MM.1S (cell line): ENCODE results near the gene PPP1R37.

Experiments
- DNase-seq: peaks from one replicate; pipeline ENCODE4 v3.0.0-alpha.2; 2015
- H2AFZ ChIP-seq: fragments of 300-600 bp; sonication (generic); 2 replicates; pipeline ENCODE4 v1.6.0; 2016; ENCODE audit warnings: antibody characterized with exemption, low read length
- H3F3A ChIP-seq: fragments of 300-600 bp; sonication (generic); 2 replicates; pipeline ENCODE4 v1.6.1; 2016; ENCODE audit warnings: mild to moderate bottlenecking, antibody characterized with exemption, low read length, moderate library complexity, mixed read lengths; ENCODE audit not compliant: insufficient read depth
- H3K27ac ChIP-seq: fragments of 300-600 bp; sonication (generic); 2 replicates; pipeline ENCODE4 v1.5.1; 2016; ENCODE audit warnings: mild to moderate bottlenecking, low read length
- H3K27me3 ChIP-seq: fragments of 300-600 bp; sonication (generic); replicated peaks from 2 replicates; pipeline ENCODE4 v1.6.0; 2016; ENCODE audit warnings: low read length; ENCODE audit not compliant: insufficient read depth
- H3K36me3 ChIP-seq: fragments of 300-600 bp; sonication (generic); replicated peaks from 2 replicates; pipeline ENCODE4 v1.6.1; 2016; ENCODE audit warnings: mild to moderate bottlenecking, low read length, mixed read lengths; ENCODE audit not compliant: insufficient read depth
- H3K4me1 ChIP-seq: fragments of 300-600 bp; sonication (generic); 2 replicates; pipeline ENCODE4 v1.6.1; 2016; ENCODE audit warnings: low read length, mixed read lengths
- H3K4me2 ChIP-seq: fragments of 300-600 bp; sonication (generic); 2 replicates; pipeline ENCODE4 v1.6.0; 2016; ENCODE audit warnings: low read depth, low read length
- H3K4me3 ChIP-seq: fragments of 300-600 bp; sonication (generic); 2 replicates; pipeline ENCODE4 v1.5.1; 2016; ENCODE audit warnings: low read length, mixed read lengths
- H3K79me2 ChIP-seq: fragments of 300-600 bp; sonication (generic); 2 replicates; pipeline ENCODE4 v1.6.1; 2016; ENCODE audit warnings: mixed run types, low read length, mixed read lengths
- H3K9ac ChIP-seq: fragments of 300-600 bp; sonication (generic); 2 replicates; pipeline ENCODE4 v1.6.1; 2016; ENCODE audit warnings: low read length, mixed read lengths
- H3K9me2 ChIP-seq: fragments of 300-600 bp; sonication (generic); replicated peaks from 2 replicates; pipeline ENCODE4 v1.6.1; 2016; ENCODE audit warnings: mild to moderate bottlenecking, low read length, mixed read lengths; ENCODE audit not compliant: insufficient read depth
- H3K9me3 ChIP-seq: fragments of 300-600 bp; sonication (generic); replicated peaks from 2 replicates; pipeline ENCODE4 v1.6.1; 2016; ENCODE audit warnings: mild to moderate bottlenecking, low read length, mixed read lengths; ENCODE audit not compliant: insufficient read depth
- H4K20me1 ChIP-seq: fragments of 300-600 bp; sonication (generic); 2 replicates; pipeline ENCODE4 v1.6.1; 2016; ENCODE audit warnings: mild to moderate bottlenecking, low read length, moderate library complexity, mixed read lengths; ENCODE audit not compliant: insufficient read depth
- EZH2 ChIP-seq: fragments of 300-600 bp; sonication (generic); optimal IDR thresholded peaks from 2 replicates; pipeline ENCODE3; 2017; ENCODE audit warnings: low read depth, mild to moderate bottlenecking, antibody characterized with exemption, low read length, mixed read lengths
- EZH2phosphoT487 ChIP-seq: fragments of 300-600 bp; sonication (generic); IDR thresholded peaks from 2 replicates; pipeline ENCODE4 v1.6.1; 2018; ENCODE audit warnings: antibody characterized with exemption, low read length
- TF ChIP-seq, protein P1 (sequence below): fragments of 300-600 bp; sonication (generic); IDR thresholded peaks from 2 replicates; pipeline ENCODE4 v1.5.1; 2016; ENCODE audit warnings: antibody characterized with exemption, low read length, mixed read lengths

The PPP1R37 gene

DNA sequence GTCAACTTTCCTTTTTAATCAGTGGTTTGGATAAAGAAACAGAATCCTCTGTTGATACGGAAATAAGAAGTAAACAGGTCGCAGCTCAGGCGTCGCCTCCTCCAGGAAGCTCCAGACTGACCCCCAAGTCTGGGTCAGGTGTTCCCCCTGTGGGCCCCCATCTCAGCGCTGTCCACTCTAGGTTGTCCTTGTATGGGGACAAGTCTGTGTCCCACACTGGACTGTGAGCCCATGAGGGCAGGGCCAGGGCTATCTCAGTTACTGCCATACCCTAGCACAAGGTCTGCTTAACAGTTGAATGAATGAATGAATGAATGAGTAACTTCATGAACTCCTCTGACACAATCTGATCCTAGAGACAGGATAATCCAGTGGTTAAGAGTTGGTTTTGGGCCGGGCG, 46.6 kb upstream of the PPP1R37 start:
- Histone ChIP-seq H3K4me2 (peak overlapping the region; percentile 71), H3K4me1 (peaks cover 54% of the 10 kb centered on the region), H2AFZ (no peak overlapping the region), H3K27ac (peak overlapping the region; percentile 77), H3K36me3 (peaks cover 11% of the 10 kb centered on the region; the same call in 1 of the 2 replicates), H3K9ac (peak overlapping the region; percentile 36; the same call in 1 of the 2 replicates), H3K4me3 (peak overlapping the region; percentile 44), H4K20me1 (no peaks in the 10 kb centered on the region), H3K79me2 (peaks cover 89% of the 10 kb centered on the region), H3F3A (peaks cover 44% of the 10 kb centered on the region), H3K27me3 (no peaks in the 10 kb centered on the region), H3K9me2 (no peaks in the 10 kb centered on the region), H3K9me3 (no peaks in the 10 kb centered on the region)
- no peak for TF ChIP-seq EZH2
- DNase-seq, result no peak

DNA sequence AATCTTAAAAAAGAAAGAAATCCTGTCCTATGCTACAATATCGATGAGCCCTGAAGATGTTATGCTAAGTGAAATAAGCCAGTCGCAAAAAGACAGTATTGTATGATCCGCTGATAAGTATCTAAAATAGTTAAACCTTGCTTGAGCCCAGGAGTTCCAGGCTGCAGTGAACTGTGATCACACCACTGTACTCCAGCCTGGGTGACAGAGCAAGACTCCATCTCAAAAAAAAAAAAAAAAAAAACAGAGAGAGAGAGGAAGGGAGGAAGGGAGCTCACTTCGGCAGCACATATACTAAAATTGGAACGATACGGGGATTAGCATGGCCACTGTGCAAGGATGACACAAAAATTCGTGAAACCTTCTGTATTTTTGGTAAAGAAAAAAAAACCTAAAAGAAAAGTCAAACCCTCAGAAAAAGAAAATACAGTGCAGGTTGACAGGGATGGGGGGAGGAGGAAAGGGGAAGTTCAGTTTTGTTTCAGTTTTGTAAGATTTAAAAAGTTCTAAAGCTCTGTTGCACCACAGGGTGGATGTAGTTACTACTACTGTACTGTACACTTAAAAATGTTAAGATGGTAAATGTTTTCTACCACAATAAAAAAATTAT, 45.7 kb upstream of the PPP1R37 start:
- H3F3A ChIP-seq, result peaks cover 44% of the 10 kb centered on the region
- H4K20me1 ChIP-seq, result no peaks in the 10 kb centered on the region
- H3K4me3 ChIP-seq, result peak overlapping the region; percentile 44
- peak overlapping the region; percentile 71 for H3K4me2 ChIP-seq
- H3K27me3 ChIP-seq, result no peaks in the 10 kb centered on the region
- peak overlapping the region; percentile 36; the same call in 1 of the 2 replicates for H3K9ac ChIP-seq
- peak overlapping the region; percentile 77 for H3K27ac ChIP-seq
- no peaks in the 10 kb centered on the region for H3K9me3 ChIP-seq
- H3K9me2 ChIP-seq, result no peaks in the 10 kb centered on the region
- DNase-seq, result peak; percentile 70
- TF ChIP-seq EZH2 (no peak), EZH2phosphoT487 (no peak)
- TF ChIP-seq, protein P1, sequence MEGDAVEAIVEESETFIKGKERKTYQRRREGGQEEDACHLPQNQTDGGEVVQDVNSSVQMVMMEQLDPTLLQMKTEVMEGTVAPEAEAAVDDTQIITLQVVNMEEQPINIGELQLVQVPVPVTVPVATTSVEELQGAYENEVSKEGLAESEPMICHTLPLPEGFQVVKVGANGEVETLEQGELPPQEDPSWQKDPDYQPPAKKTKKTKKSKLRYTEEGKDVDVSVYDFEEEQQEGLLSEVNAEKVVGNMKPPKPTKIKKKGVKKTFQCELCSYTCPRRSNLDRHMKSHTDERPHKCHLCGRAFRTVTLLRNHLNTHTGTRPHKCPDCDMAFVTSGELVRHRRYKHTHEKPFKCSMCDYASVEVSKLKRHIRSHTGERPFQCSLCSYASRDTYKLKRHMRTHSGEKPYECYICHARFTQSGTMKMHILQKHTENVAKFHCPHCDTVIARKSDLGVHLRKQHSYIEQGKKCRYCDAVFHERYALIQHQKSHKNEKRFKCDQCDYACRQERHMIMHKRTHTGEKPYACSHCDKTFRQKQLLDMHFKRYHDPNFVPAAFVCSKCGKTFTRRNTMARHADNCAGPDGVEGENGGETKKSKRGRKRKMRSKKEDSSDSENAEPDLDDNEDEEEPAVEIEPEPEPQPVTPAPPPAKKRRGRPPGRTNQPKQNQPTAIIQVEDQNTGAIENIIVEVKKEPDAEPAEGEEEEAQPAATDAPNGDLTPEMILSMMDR, result peak; percentile 12; the same call in 1 of the 2 replicates
- peaks cover 89% of the 10 kb centered on the region for H3K79me2 ChIP-seq
- H2AFZ ChIP-seq, result no peak overlapping the region
- peaks cover 13% of the 10 kb centered on the region; the same call in 1 of the 2 replicates for H3K36me3 ChIP-seq
- peaks cover 49% of the 10 kb centered on the region for H3K4me1 ChIP-seq

DNA sequence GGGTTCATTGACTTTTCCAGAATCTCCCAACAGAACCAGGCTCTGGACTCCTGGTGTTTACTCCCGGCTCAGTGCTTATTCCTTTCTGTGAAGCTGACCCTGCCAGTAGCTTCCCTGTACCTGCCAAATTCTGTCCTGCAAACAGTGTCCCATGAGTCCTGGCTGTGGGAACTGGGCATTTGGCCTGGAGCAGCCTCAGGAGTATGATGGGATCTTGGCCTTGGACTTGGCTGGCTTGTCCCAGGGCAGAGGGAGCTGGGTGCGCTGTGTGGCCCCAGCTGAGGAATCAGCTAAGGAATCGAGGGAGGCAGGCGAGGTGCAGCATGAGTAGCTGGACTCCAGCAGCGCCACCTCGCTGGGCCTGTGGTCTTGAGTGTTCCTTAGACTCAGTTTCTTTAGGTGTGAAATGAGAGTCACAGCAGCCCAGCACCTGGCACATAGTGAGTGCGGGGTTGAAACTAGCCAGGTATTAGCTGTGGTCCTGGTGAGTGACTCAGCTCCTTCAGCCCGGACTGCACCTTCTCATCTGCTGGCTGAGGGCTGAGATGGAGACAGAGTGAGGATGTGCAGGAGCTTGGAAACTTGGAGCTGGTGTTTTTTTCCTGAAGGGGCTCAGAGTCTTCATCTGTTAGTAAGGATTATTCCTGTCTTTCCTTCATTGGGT, 43.8 kb upstream of the PPP1R37 start:
- peak overlapping the region; percentile 29; the same call in 1 of the 2 replicates for H3K4me3 ChIP-seq
- peaks cover 88% of the 10 kb centered on the region for H3K79me2 ChIP-seq
- no peaks in the 10 kb centered on the region for H3K9me3 ChIP-seq
- H4K20me1 ChIP-seq, result no peaks in the 10 kb centered on the region
- peaks cover 13% of the 10 kb centered on the region for H3K36me3 ChIP-seq
- no peaks in the 10 kb centered on the region for H3K9me2 ChIP-seq
- peak overlapping the region; percentile 78 for H3K4me2 ChIP-seq
- H3K27ac ChIP-seq, result peak overlapping the region; percentile 77
- H3K9ac ChIP-seq, result peak overlapping the region; percentile 53
- peaks cover 48% of the 10 kb centered on the region for H3K4me1 ChIP-seq
- no peaks in the 10 kb centered on the region for H3K27me3 ChIP-seq
- DNase-seq, result peak; percentile 77
- H2AFZ ChIP-seq, result no peak overlapping the region
- peaks cover 44% of the 10 kb centered on the region for H3F3A ChIP-seq
- TF ChIP-seq EZH2phosphoT487, result no peak
- no peak for TF ChIP-seq EZH2
- TF ChIP-seq, protein P1, result peak; percentile 27

DNA sequence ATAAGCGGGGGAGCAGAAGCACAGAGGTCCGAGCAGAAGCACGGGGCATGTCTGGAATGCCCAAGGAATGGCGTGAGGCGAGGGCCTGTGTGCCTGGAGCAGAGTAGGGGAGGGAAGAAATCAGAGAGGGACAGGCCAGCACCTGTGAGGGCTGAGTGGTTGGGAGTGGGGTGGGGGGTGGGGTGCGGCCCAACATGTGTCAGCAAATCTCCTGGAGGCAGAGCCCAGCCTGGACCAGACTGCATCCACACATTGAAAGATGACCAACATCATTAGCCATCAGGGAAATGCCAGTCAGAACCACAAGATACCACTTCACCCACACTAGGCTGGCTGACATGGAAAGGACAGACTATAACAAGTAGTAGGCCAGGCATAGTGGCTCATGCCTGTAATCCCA, 42.9 kb upstream of the PPP1R37 start:
- Histone ChIP-seq H3F3A (peaks cover 40% of the 10 kb centered on the region), H3K4me3 (no peak overlapping the region), H4K20me1 (no peaks in the 10 kb centered on the region), H3K4me1 (peaks cover 40% of the 10 kb centered on the region), H3K9me2 (no peaks in the 10 kb centered on the region), H2AFZ (no peak overlapping the region), H3K36me3 (peaks cover 13% of the 10 kb centered on the region), H3K27me3 (no peaks in the 10 kb centered on the region), H3K4me2 (peak overlapping the region; percentile 78), H3K79me2 (peaks cover 88% of the 10 kb centered on the region), H3K9ac (peak overlapping the region; percentile 26), H3K27ac (peak overlapping the region; percentile 77; the same call in 1 of the 2 replicates), H3K9me3 (no peaks in the 10 kb centered on the region)
- DNase-seq, result no peak
- TF ChIP-seq EZH2 (no peak), EZH2phosphoT487 (no peak)
- TF ChIP-seq, protein P1, result no peak
